Motor neuron (in vitro differentiated cells): ENCODE results near the gene PHLPP1. TPM values are rescaled to one million over a fixed set of nuclear protein-coding genes. Genes with fewer than 3 reads are reported as not detected.
"Not testable (repeated sequence)": the region's sequence is repeated elsewhere in the genome, so short reads cannot be mapped to it uniquely, and the experiment has no call there.

Source experiments
- ATAC-seq, 8 experiments: fragments of 200-7000 bp; cut with Tn5 transposase; replicated peaks in 6 of 8; 2 replicates each; pipeline ENCODE4 v1.8.0; 2021; ENCODE audit warnings: mild to moderate bottlenecking in 8 of 8, moderate library complexity in 8 of 8
- H3K27ac ChIP-seq, 2 donors: fragments of 250-450 bp; sonication (Bioruptor Pico); 2 replicates each; pipeline ENCODE4 v1.9.0; 2021; ENCODE audit warnings: antibody characterized with exemption in 2 of 2, mild to moderate bottlenecking in 2 of 2, moderate library complexity in 1 of 2
- H3K4me1 ChIP-seq, 2 donors: fragments of 250-450 bp; sonication (Bioruptor Pico); replicated peaks in 1 of 2; 2 replicates each; pipeline ENCODE4 v1.6.1; 2021; ENCODE audit warnings: antibody characterized with exemption in 2 of 2, mild to moderate bottlenecking in 2 of 2, moderate library complexity in 1 of 2
- H3K4me3 ChIP-seq, 5 donors: fragments of 250-450 bp; sonication (Bioruptor Pico); 2 replicates each; pipeline ENCODE4 v1.9.0; 2021; ENCODE audit warnings: antibody characterized with exemption in 5 of 5, mild to moderate bottlenecking in 5 of 5, moderate library complexity in 4 of 5
- WGBS, 10 experiments: fragments of 450-650 bp; shearing (Covaris generic); methylation state at CpG; one replicate each; pipeline ENCODE4 v1.0.0; 2022; 5-methylcytosine and 5-hydroxymethylcytosine counted together
- in situ Hi-C, 9 experiments: fragments of 400-800 bp; cut with MboI; loops; one replicate each; pipeline ENCODE4 v1.15.0; 2021; ENCODE audit warnings: low sequenced_read_pairs in 9 of 9, low pct_unique_long_range_greater_than_20kb in 2 of 9; ENCODE audit not compliant: unreplicated experiment in 9 of 9
- total RNA-seq, 8 experiments: library from RNA; unstranded; fragments of 300-600 nt; gene quantifications; 2 replicates each; pipeline versions ENCODE4 v1.2.3 to v1.2.4, GENCODE V29; 2022

The PHLPP1 gene
- total RNA-seq, 8 experiments from 2014 or later = 3.3 to 14.4 (median 12.1) TPM

- H3K4me3 ChIP-seq = no peak overlapping the region
- H3K27ac ChIP-seq = no peak overlapping the region
- 84 to 100% (median 93%) methylated on average over 2 to 6 of the region's 6 CpGs for WGBS, 10 experiments
- in situ Hi-C loops = no loop called here
- ATAC-seq = no peak
- H3K4me1 ChIP-seq = peaks cover 9 to 20% of the 10 kb centered on the region in 2 donors
Measured at GRCh38 chr18:62737241-62737873, 22.0 kb downstream of the PHLPP1 start.

DNA sequence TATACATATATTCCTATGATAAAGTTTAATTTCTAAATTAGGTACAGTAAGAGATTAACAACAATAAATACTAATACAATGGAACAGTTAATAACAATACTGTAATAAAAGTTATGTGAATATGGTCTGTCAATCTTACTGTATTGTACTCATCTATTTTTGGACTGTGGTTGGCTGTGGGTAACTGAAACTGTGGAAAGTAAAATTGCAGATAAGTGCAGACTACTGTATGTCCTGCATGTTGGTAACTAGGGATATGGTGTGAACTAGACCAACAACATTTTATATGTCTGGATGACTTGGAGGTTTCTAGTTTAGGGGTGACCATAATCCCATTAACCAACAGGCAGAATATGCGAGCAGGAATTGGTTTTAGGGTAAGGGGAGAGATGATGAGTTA is 23.3 kb downstream of the PHLPP1 start:
- Histone ChIP-seq H3K27ac (no peak overlapping the region), H3K4me3 (no peak overlapping the region), H3K4me1 (peaks cover 9 to 18% of the 10 kb centered on the region in 2 donors)
- in situ Hi-C loops = no loop called here
- WGBS, 10 experiments = 75 to 100% (median 87%) methylated on average over 1 of the region's 1 CpG; no CpG with 5 or more reads in 2 of the 10 experiments
- no peak for ATAC-seq

GRCh38 chr18:62739911-62740310 is 24.6 kb downstream of the PHLPP1 start:
- in situ Hi-C loops = no loop called here
- ATAC-seq = no peak
- no peak overlapping the region for H3K27ac ChIP-seq

DNA sequence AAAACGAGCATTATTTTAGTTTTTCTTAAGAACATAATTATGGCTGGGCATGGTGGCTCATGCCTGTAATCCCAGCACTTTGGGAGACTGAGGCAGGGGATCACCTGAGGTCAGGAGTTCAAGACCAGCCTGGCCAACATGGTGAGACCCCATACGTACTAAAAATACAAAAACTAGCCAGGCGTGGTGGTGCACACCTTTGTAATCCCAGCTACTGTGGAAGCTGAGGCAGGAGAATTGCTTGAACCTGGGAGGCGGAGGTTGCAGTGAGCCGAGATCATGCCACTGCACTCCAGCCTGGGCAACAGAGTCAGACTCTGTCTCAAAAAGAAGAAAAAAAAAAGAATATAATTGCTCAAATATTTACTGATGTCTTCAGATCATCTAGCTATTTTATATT is 25.3 kb downstream of the PHLPP1 start:
- H3K4me3 ChIP-seq, in situ Hi-C loops, H3K27ac ChIP-seq, H3K4me1 ChIP-seq, ATAC-seq: not testable (repeated sequence)
- WGBS, 10 experiments = 0 to 92% (median 67%) methylated on average over 1 to 5 of the region's 5 CpGs; no CpG with 5 or more reads in 3 of the 10 experiments

More at GRCh38 chr18:62739911-62740310, 24.6 kb downstream of the PHLPP1 start:
- Histone ChIP-seq H3K4me3 (no peak overlapping the region), H3K4me1 (peaks cover 6 to 8% of the 10 kb centered on the region in 2 donors)
- 50 to 100% (median 89%) methylated on average over 1 to 2 of the region's 5 CpGs; no CpG with 5 or more reads in 4 of the 10 experiments for WGBS, 10 experiments

GRCh38 chr18:62741118-62741566 is 25.8 kb downstream of the PHLPP1 start:
- Histone ChIP-seq H3K4me3 (no peak overlapping the region), H3K4me1 (peaks cover 0 to 5% of the 10 kb centered on the region in 2 donors), H3K27ac (no peak overlapping the region)
- WGBS, 10 experiments = 11 to 92% (median 64%) methylated on average over 1 to 4 of the region's 4 CpGs; no CpG with 5 or more reads in 2 of the 10 experiments
- in situ Hi-C loops = no loop called here
- peak in 5 of 8 experiments; percentile 47 to 67 (median 55) for ATAC-seq

- ATAC-seq = peak in 4 of 8 experiments; percentile 18 to 36 (median 22)
- Histone ChIP-seq H3K4me1 (peaks cover 0 to under 1% of the 10 kb centered on the region in 2 donors), H3K4me3 (no peak overlapping the region), H3K27ac (no peak overlapping the region)
- WGBS, 10 experiments = 37 to 88% (median 78%) methylated on average over 1 to 4 of the region's 4 CpGs; no CpG with 5 or more reads in 1 of the 10 experiments
- in situ Hi-C loops = no loop called here
Measured at GRCh38 chr18:62741584-62741983, 26.2 kb downstream of the PHLPP1 start.

GRCh38 chr18:62744076-62744968 is 29.0 kb downstream of the PHLPP1 start:
- 95 to 100% (median 100%) methylated on average over 1 to 3 of the region's 3 CpGs; no CpG with 5 or more reads in 7 of the 10 experiments for WGBS, 10 experiments
- in situ Hi-C loops = no loop called here
- H3K4me3 ChIP-seq = no peak overlapping the region
- no peak overlapping the region for H3K27ac ChIP-seq
- H3K4me1 ChIP-seq = no peaks in the 10 kb centered on the region
- ATAC-seq = peak in 4 of 8 experiments; percentile 41 to 74 (median 70)

GRCh38 chr18:62745089-62745751 is 29.9 kb downstream of the PHLPP1 start:
- peaks cover 0 to 3% of the 10 kb centered on the region in 2 donors for H3K4me1 ChIP-seq
- in situ Hi-C loops = no loop called here
- H3K4me3 ChIP-seq = no peak overlapping the region
- ATAC-seq = no peak
- 33 to 97% (median 83%) methylated on average over 2 to 3 of the region's 3 CpGs for WGBS, 10 experiments
- no peak overlapping the region for H3K27ac ChIP-seq

- no peak for ATAC-seq
- 80 to 100% (median 96%) methylated on average over 1 to 6 of the region's 6 CpGs; no CpG with 5 or more reads in 2 of the 10 experiments for WGBS, 10 experiments
Measured at GRCh38 chr18:62749389-62749788, 34.0 kb downstream of the PHLPP1 start.

DNA sequence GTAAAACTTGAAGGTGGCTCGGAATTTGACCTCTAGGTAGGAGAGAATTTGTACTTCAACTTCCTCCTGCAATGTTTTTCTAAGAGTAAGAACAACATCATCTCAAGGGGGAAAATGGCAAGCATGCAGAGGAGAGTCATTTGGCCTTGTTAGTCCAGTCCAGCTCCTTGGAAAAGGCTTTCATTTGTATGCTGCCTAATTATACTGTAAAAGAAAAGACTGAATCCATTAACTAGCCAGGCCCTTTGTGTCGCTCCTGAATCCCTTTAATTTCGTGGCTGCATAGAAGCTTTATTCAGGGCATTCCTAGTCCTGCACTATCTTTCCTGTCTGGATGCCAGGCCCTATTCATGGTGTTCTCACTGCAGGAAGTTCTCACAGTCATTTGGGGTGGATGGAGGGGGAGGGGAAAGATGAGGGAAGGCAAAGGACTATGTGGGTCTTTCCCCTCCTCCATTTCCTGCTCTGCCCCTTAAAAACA is 36.0 kb downstream of the PHLPP1 start:
- 9 to 100% (median 42%) methylated on average over 1 to 3 of the region's 3 CpGs; no CpG with 5 or more reads in 2 of the 10 experiments for WGBS, 10 experiments
- peak overlapping the region; percentile 36 to 54 for H3K27ac ChIP-seq
- peaks cover 14 to 27% of the 10 kb centered on the region in 2 donors for H3K4me1 ChIP-seq
- H3K4me3 ChIP-seq = no peak overlapping the region
- ATAC-seq = peak in 5 of 8 experiments; percentile 97 to 99 (median 97)
- in situ Hi-C loops = no loop called here

More at GRCh38 chr18:62749389-62749788, 34.0 kb downstream of the PHLPP1 start:
- Histone ChIP-seq H3K4me3 (no peak overlapping the region), H3K4me1 (peaks cover 14 to 27% of the 10 kb centered on the region in 2 donors), H3K27ac (no peak overlapping the region)
- in situ Hi-C loops = no loop called here

GRCh38 chr18:62751977-62752376 is 36.6 kb downstream of the PHLPP1 start:
- WGBS, 10 experiments = 17 to 100% (median 67%) methylated on average over 1 to 3 of the region's 3 CpGs; no CpG with 5 or more reads in 3 of the 10 experiments
- in situ Hi-C loops = no loop called here
- H3K27ac ChIP-seq = peak overlapping the region; percentile 17 to 54
- no peak overlapping the region for H3K4me3 ChIP-seq
- ATAC-seq = peak in 3 of 8 experiments; percentile 12 to 26 (median 23)
- peaks cover 14 to 27% of the 10 kb centered on the region in 2 donors for H3K4me1 ChIP-seq

DNA sequence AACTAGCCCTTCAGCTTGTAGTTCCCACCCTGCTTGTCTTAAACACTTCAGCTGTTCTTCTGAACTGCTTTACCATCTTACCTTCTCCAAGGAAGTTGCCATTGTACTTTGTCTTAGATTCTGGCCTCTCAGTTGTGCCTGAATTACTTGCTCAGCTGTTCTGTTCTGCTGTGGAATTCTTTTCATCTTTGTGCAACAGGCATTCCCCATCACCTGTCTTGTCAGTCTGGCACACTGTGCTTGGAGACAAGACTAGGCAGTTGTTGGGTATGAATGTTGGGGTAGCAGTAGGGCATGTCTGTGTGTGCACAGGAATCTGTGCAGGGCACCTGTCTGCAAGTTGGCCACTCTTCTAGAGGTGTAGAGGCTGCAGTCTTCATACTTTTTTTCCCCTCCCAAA is 38.7 kb downstream of the PHLPP1 start:
- no peak for ATAC-seq
- in situ Hi-C loops = no loop called here
- Histone ChIP-seq H3K27ac (no peak overlapping the region), H3K4me1 (peaks cover 14 to 36% of the 10 kb centered on the region in 2 donors), H3K4me3 (no peak overlapping the region)
